GM12891 (cell line): ENCODE data around the gene PPP5C.

ENCODE experiments used
- PAX5 ChIP-seq: IDR thresholded peaks from 2 replicates; pipeline ENCODE4 v1.6.1; 2011; ENCODE audit warnings: low read length, moderate library complexity, mild to moderate bottlenecking; ENCODE audit not compliant: insufficient read depth, severe bottlenecking
- POLR2A ChIP-seq: IDR thresholded peaks from 2 replicates; pipeline ENCODE4 v1.6.1; 2011; ENCODE audit warnings: low read depth, low read length, control low read depth
- POLR2AphosphoS5 ChIP-seq: IDR thresholded peaks from 2 replicates; pipeline ENCODE4 v1.6.1; 2011; ENCODE audit warnings: low read depth, low read length, control low read depth
- POU2F2 ChIP-seq: IDR thresholded peaks from 2 replicates; pipeline ENCODE4 v1.6.1; 2011; ENCODE audit warnings: low read depth, mild to moderate bottlenecking, control low read depth, low read length, moderate library complexity
- SPI1 ChIP-seq: IDR thresholded peaks from 2 replicates; pipeline ENCODE4 v1.6.1; 2011; ENCODE audit warnings: low read depth, low read length, control low read depth
- TAF1 ChIP-seq: IDR thresholded peaks from 2 replicates; pipeline ENCODE4 v1.6.1; 2011; ENCODE audit warnings: low read depth, low read length, control low read depth

- TF ChIP-seq POLR2A (no peak), POLR2AphosphoS5 (no peak), TAF1 (no peak), SPI1 (no peak), PAX5 (no peak), POU2F2 (no peak)
These were observed 88.1 kb downstream of the PPP5C start for GRCh38 chr19:46435009-46435408.
